Effector CD8-positive, alpha-beta T cell (primary cell): ENCODE data around the gene TOGARAM2.

Source experiments
- DNase-seq: peaks from one replicate; lab custom pipeline; 2025; lab: John Stamatoyannopoulos, UW

The TOGARAM2 gene

DNA sequence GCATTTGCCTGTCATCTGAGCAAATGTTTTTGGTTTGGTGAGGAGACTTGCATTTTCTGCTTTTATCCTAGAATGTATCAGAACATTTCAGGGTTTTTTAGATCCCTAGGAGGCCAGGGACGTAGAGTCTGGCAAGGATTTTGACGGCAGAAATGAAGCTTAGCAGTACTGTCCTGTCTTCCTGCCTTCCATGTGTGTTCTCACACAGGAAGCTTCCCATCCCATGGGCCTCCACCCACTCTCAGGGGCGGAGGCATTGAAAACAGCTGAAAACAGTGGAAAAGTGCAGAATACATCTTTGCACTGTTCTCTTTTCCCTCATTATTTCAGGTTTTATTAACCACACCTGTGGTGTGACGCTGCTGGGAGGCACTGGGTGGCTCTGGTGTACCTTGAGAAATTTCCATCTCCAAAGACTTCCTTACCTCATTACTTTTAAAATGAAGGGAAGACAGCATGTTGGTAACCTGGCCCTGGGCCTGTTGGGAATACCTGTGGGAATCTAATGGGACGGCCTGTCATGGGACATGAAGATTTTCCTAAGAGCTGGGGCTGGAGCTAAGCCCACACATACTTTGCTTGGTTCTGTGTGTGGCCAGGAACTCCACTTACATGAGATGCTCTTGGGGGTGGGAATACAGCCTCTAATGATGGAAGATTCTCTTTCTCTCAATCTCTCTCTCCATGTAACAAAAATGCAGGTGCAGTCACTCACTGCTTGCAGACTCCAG is 72.7 kb downstream of the TOGARAM2 start:
- no peak for DNase-seq

DNA sequence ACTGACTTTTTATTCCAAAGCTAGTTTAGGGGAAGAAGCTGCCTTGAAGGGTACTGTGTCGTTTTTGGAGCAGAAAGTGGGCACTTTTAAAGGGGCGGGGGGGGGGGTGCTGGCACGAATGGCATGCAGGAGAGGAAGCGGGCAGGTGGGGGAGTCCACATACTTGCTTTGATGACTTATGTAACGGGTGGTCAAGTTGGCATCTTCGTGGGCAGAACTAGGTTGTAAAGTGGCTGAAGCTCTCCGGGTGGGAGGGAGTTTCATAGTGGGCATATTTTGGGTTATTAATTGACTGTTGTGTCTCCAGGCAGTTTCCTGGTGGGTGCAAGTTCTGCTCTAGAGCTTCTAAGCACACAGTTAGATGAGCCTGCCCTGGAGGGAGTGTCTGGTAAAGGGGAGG is 73.3 kb downstream of the TOGARAM2 start:
- DNase-seq: no peak

DNA sequence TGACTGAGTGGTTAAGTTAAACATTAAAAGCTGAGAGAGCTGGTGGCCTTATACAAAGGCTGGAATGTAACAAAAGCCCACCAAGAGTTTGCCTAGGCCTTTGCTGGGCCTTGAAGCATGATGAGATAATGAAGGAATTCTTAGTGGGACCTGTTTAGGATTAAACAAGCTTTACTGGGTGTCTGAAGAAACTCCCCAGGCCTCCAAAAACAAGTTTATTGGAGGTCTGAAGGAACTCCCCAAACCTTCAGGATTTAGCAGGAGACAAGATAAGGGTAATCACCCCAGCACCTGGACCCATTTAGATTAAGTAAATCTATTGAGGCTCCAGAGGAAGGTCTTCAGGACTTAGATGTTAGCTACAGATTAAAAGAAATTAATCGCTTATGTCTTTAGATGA is 74.5 kb downstream of the TOGARAM2 start:
- DNase-seq: no peak

DNA sequence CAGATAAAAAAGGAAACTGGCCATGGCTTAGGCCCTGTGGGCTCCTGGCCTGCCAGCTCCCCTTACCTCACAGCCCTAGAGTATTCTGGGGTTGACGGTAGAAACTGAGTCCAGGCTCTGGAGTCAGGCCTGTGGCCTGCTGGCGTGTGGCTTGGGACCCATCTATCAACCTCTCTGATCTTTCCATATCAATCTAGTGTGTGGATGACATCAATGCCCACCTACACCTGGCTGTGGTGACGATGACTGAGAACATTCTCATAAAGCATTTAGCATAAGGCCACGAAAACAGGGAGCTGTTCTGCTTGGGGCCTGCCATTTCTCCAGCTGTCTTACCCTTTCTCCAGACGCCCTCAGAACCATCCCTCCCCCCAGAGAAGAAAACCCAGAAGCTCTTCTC is 75.4 kb downstream of the TOGARAM2 start:
- DNase-seq: no peak

DNA sequence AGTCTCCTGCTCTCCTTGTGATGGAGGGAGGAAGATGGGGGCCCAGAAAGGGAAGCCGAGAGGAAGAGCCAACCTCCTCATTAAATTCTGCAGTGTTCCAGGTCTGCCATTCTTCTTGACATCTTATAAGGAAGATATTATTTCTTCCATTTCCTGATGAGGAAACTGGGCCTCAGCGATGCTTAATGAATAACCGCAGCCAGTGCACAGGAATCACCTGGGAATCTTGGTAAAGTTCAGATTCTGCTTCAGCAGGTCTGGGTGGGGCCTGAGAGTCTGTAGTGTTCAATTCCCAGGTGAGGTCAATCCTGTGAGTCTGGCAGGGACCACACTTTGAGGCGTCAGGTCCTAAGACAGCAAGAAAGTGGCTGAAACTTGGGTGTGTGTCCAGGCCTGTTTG is 75.9 kb downstream of the TOGARAM2 start:
- DNase-seq: no peak

- DNase-seq: no peak
Observed at GRCh38 chr2:29059624-29060023, 78.5 kb downstream of the TOGARAM2 start.

DNA sequence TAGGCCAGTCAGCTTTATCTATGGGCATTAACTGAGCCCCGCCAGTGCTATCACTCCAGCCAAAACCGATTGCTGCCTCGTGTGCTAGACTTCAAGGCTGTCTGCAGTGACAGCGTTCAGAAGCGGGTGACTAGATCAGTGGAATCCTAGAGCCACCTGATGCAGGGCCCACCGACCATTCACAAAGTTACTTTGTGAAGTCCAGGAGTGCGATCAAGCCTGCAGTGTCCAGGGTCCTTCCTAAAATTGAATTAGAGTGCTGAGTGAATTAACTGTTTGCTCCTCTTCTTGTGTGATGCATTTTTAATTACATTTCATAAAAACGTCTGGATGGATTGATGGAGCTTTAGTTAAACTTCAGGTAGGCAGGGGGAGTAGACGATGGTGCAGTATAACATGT is 79.3 kb downstream of the TOGARAM2 start:
- no peak for DNase-seq

DNA sequence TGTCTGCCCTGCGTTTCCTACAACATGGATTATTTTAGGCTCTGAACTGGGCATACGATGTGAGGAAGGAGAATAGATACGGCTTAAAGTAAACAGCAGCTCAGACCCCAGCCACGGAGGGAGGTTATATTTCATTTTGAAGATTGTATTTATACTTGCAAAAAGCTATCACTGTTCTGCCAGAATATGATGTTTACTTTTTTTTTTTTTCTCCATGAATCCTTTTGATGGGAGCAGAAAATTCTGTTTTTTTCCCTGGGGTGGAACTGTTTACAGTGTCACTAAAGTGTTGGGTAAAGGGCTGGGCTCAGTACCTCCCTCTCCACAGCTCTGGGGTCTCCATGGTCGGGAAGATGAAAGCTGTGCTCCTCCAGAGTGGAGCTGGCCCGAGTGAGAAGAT is 80.1 kb downstream of the TOGARAM2 start:
- no peak for DNase-seq

- no peak for DNase-seq
Observed at GRCh38 chr2:29061616-29062015, 80.5 kb downstream of the TOGARAM2 start.

- no peak for DNase-seq
Observed at GRCh38 chr2:29062371-29062770, 81.3 kb downstream of the TOGARAM2 start.

GRCh38 chr2:29063056-29063455 is 82.0 kb downstream of the TOGARAM2 start:
- no peak for DNase-seq

- DNase-seq: no peak
Observed at GRCh38 chr2:29063646-29064345, 82.7 kb downstream of the TOGARAM2 start.

- DNase-seq: no peak
Observed at GRCh38 chr2:29064346-29064715, 83.2 kb downstream of the TOGARAM2 start.

- DNase-seq: no peak
Observed at GRCh38 chr2:29064746-29065067, 83.6 kb downstream of the TOGARAM2 start.

DNA sequence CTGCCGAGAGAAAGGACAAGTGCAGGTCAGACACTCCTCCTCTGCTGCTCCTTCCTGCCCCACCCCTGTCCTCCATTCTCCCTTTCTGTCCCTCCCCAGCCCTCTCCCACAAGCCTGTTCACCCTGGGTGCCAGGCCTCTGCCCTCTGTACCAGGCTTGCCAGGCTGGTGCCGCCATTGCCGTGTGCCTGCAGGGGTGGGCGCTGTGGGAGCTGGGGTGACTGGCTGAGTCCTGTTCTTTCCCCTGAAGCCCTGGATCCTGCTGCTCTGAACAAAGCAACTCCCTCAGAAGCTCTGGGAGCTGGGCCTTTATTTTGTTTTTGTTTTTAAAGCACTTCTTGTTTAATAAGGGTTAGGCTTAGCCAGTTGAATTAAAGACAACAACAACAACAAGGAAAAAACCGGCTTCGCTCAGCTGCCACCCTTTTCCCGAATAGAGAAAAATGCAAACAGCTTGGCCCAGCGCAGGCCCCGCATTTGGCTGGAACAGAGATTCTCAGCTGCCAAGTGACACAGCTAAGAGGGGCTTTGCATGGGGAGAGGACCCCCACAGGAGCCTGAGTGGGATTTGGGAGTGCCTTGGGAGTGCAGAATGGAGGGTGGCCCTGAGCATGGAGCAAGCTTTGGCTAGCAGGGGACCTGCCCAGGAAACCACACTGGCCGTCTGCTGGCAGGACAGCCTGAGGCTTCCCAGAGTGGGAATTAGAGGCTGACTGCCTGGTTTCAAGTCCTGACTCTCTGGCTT is 84.1 kb downstream of the TOGARAM2 start:
- no peak for DNase-seq

DNA sequence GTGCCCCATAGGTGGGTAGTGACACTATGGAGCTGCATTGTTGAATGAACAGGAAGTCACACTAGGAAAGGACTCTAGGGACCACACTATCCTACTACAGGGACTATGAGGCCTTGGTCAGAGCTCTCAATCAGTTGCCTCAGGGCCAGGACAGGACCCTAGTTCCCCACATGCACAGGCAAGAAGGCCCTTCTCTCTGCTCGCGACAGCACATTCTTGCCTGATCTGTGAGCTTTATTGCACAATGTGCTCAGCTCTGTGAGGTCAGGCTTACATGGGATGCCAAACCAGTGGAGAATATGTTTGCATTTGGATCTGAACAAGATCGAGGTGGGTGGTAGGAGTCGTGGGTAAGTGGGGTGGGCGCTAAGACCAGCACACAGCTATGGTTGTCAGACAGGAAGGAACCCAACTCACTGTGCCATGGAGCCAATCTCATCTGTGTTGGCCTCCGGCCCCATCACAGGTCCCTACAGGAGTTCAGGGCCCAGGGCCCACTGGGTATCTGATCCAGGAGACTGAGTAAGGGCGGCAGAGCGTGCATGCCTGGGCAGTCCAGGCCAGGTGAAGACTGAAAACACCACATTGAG is 85.3 kb downstream of the TOGARAM2 start:
- no peak for DNase-seq

GRCh38 chr2:29066997-29067605 is 86.0 kb downstream of the TOGARAM2 start:
- no peak for DNase-seq

DNA sequence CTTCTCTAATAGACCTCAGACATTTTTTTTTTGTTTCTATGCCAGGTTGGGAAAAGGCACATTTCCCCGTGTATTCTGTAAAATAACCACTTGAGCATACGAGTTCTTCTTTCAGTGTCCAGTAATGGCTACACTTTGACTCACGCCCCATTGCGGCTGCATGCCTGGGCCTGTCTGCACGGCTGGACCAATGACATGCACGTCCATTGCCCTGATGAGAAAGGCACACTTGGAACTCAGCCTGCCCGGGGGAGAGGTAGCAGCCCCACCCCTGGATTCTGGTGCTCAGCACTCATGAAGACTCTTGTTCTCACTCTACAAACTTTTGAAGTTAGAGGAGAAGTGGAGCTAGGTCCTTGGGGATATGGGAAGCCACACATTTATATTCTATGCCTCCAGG is 87.4 kb downstream of the TOGARAM2 start:
- DNase-seq: no peak

DNA sequence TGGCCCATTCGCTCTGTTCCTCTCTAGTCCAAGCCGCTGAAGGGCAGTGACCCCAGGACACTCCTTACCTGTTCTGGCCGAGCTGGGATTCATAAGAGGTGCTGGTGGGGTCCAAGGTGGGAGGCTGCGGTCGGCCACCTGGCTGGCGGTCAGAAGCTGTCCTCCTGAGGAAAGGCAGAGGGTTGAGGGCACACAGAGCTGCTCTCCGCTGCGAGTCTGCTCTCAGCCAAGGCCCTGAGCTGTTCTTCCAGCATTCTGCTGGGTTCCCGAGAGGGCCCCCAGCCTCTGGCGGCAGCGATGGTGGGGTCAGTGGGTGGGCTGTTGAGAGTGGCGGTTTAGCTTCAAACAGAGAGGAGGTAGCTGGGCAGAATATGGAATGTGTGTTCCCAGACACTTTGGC is 89.4 kb downstream of the TOGARAM2 start:
- no peak for DNase-seq

- no peak for DNase-seq
Observed at GRCh38 chr2:29071032-29071975, 90.2 kb downstream of the TOGARAM2 start.

DNA sequence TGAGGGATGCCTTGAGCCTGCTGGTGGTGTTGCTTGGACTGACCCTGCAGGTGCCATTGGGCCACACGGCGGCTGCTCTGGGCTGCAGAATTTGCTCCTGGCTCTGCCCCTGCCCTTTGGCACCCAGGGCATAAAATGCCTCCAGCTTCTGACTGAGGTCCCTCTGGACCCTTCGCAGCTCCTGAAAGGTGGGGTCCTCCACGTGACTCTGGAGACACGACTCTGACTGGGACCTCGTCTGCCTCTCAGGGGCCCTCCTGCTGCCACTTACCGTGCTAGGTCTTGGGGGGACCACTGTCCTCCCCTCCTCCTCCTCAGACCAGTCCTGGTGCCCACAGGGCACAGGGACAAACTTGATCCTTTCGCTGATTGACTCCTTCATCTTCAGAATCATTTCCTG is 91.2 kb downstream of the TOGARAM2 start:
- no peak for DNase-seq
